ENCODE measurements around the gene TTC28.

- TF ChIP-seq, protein P1, sequence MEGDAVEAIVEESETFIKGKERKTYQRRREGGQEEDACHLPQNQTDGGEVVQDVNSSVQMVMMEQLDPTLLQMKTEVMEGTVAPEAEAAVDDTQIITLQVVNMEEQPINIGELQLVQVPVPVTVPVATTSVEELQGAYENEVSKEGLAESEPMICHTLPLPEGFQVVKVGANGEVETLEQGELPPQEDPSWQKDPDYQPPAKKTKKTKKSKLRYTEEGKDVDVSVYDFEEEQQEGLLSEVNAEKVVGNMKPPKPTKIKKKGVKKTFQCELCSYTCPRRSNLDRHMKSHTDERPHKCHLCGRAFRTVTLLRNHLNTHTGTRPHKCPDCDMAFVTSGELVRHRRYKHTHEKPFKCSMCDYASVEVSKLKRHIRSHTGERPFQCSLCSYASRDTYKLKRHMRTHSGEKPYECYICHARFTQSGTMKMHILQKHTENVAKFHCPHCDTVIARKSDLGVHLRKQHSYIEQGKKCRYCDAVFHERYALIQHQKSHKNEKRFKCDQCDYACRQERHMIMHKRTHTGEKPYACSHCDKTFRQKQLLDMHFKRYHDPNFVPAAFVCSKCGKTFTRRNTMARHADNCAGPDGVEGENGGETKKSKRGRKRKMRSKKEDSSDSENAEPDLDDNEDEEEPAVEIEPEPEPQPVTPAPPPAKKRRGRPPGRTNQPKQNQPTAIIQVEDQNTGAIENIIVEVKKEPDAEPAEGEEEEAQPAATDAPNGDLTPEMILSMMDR (IDR thresholded peaks at IDR 0.05): no peak
- TF ChIP-seq POLR2A (IDR thresholded peaks at IDR 0.05; ENCODE audit: low read depth) (no peak), EP300 (IDR thresholded peaks at IDR 0.05) (no peak), POLR2AphosphoS5 (IDR thresholded peaks at IDR 0.05) (no peak)
Measured at GRCh38 chr22:27952779-27953178, 726.9 kb downstream of the TTC28 start.

All from esophagus muscularis mucosa (tissue), 4 donors.